GM12864 (cell line): ENCODE measurements around the gene PTBP3.

Experiments used
- DNase-seq: peaks from one replicate; pipeline ENCODE4 v3.0.0-alpha.2; 2011; ENCODE audit warnings: low read depth
- H3K4me3 ChIP-seq: 2 replicates; pipeline ENCODE4 v1.5.1; 2011; ENCODE audit warnings: mild to moderate bottlenecking, low read depth, low read length, control low read depth
- CTCF ChIP-seq: IDR thresholded peaks from 2 replicates; pipeline ENCODE4 v1.5.1; 2011; ENCODE audit warnings: low read depth, mild to moderate bottlenecking, moderate library complexity, low read length, control low read depth, inconsistent platforms; ENCODE audit errors: missing control alignments

Gene PTBP3

GRCh38 chr9:112328545-112328944, 4.9 kb downstream of the PTBP3 start:
- no peak for DNase-seq
- H3K4me3 ChIP-seq, result no peak overlapping the region
- TF ChIP-seq CTCF, result no peak

- TF ChIP-seq CTCF, result no peak
- H3K4me3 ChIP-seq, result no peak overlapping the region
- no peak for DNase-seq
Measured at GRCh38 chr9:112327718-112328450, 5.5 kb downstream of the PTBP3 start.

GRCh38 chr9:112326194-112326593, 7.2 kb downstream of the PTBP3 start:
- no peak for DNase-seq
- no peak for TF ChIP-seq CTCF
- H3K4me3 ChIP-seq, result no peak overlapping the region

- DNase-seq, result no peak
- TF ChIP-seq CTCF, result no peak
- H3K4me3 ChIP-seq, result no peak overlapping the region
Measured at GRCh38 chr9:112325600-112325999, 7.8 kb downstream of the PTBP3 start.

- no peak for TF ChIP-seq CTCF
- H3K4me3 ChIP-seq, result no peak overlapping the region
- DNase-seq, result no peak
Measured at GRCh38 chr9:112325127-112325526, 8.3 kb downstream of the PTBP3 start.

- TF ChIP-seq CTCF, result no peak
- no peak for DNase-seq
- no peak overlapping the region for H3K4me3 ChIP-seq
Measured at GRCh38 chr9:112323378-112323854, 10.0 kb downstream of the PTBP3 start.

GRCh38 chr9:112322701-112323377, 10.6 kb downstream of the PTBP3 start:
- TF ChIP-seq CTCF, result no peak
- H3K4me3 ChIP-seq, result no peak overlapping the region
- DNase-seq, result no peak
